ENCODE measurements around the gene ALLC. TPM values are rescaled to one million over a fixed set of nuclear protein-coding genes. Genes with fewer than 3 reads are reported as not detected.

ALLC gene
- total RNA-seq, 4 donors from 2014 or later = not detected

DNA sequence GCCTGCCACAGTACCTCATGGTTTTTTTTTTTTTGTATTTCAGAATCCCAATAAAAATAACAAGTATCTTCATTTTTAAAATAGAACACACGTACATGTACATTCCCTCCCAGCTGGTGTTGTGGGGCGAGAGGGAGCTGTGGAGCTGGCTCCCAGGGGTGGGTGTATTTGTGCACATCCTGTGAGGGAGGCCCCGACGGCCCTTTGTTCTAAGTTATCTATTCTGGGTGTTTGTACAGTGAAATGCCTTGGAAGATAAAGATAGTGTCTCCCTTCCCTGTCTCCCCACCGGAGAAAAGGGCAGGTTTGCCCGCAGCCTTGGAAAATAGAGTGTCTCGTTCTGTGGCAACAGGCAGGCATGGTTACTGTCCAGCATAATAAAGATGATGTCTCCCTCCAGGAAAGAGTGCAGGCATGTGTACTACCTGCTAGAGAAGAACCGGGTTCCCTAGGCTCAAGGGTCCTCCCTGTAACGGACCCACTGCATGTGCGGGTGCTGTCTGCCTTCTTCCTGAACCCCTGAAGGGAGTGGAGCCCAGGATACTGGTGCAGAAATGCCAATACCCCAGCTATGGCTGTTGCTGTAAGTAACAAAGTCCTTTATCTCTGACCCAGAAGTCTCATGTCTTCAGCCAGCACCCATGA, 12.1 kb upstream of the ALLC start:
- DNase-seq = peak in 1 of 3 donors; percentile 11
- H3K36me3 ChIP-seq = no peaks in the 10 kb centered on the region
- H3K4me1 ChIP-seq = peaks cover 0 to 4% (median 0%) of the 10 kb centered on the region in 4 donors
- no peak overlapping the region for H3K4me3 ChIP-seq
- no peaks in the 10 kb centered on the region for H3K9me3 ChIP-seq
- no peaks in the 10 kb centered on the region for H3K27me3 ChIP-seq
- no peak overlapping the region for H3K27ac ChIP-seq
- no peak for TF ChIP-seq POLR2A (IDR thresholded peaks at IDR 0.05)
- TF ChIP-seq, protein P1, sequence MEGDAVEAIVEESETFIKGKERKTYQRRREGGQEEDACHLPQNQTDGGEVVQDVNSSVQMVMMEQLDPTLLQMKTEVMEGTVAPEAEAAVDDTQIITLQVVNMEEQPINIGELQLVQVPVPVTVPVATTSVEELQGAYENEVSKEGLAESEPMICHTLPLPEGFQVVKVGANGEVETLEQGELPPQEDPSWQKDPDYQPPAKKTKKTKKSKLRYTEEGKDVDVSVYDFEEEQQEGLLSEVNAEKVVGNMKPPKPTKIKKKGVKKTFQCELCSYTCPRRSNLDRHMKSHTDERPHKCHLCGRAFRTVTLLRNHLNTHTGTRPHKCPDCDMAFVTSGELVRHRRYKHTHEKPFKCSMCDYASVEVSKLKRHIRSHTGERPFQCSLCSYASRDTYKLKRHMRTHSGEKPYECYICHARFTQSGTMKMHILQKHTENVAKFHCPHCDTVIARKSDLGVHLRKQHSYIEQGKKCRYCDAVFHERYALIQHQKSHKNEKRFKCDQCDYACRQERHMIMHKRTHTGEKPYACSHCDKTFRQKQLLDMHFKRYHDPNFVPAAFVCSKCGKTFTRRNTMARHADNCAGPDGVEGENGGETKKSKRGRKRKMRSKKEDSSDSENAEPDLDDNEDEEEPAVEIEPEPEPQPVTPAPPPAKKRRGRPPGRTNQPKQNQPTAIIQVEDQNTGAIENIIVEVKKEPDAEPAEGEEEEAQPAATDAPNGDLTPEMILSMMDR (IDR thresholded peaks at IDR 0.05) = no peak

DNA sequence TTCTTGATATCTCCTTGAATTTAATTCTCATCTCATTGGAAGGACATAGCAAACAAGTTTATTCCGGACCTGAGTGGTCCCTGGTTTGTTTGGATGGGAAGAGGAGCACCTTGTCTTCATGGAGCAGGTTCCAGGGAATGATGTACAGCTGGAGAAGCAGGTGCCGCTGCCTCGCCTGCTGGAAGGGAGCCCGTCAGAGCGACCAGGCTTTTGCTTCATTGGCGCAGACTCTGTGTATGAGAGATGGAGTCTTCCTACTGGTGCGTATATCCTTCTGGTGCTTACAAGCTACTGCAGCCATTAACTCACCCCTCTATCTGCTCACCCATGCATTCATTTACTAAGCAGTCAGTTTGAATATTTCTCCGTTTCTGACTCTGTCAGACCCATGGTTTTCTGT, 11.6 kb upstream of the ALLC start:
- TF ChIP-seq, protein P1 (IDR thresholded peaks at IDR 0.05) = no peak
- no peak for TF ChIP-seq POLR2A (IDR thresholded peaks at IDR 0.05)
- Histone ChIP-seq H3K27me3 (no peaks in the 10 kb centered on the region), H3K36me3 (no peaks in the 10 kb centered on the region), H3K9me3 (no peaks in the 10 kb centered on the region), H3K27ac (no peak overlapping the region), H3K4me3 (no peak overlapping the region), H3K4me1 (peaks cover 0 to 7% (median under 1%) of the 10 kb centered on the region in 4 donors)
- peak in 1 of 3 donors; percentile 7 for DNase-seq

DNA sequence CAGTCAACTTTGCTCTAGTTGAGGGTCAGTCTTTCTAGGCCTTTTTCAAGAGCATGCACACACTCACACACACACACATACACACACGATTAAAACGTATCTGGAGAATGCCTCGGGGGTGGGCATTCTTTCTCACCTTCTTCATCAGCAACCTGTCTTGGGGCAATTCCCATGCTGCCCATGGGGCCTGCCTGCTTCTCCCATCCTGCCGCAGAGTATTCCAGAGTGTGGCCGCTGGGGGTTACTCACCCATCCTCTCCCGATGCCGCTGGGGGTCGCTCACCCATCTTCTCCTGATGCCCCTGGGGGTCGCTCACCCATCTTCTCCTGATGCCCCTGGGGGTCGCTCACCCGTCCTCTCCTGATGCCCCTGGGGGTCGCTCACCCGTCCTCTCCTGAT, 10.8 kb upstream of the ALLC start:
- Histone ChIP-seq H3K4me1 (peaks cover 0 to 13% (median 3%) of the 10 kb centered on the region in 4 donors), H3K4me3 (no peak overlapping the region), H3K36me3 (no peaks in the 10 kb centered on the region), H3K9me3 (no peaks in the 10 kb centered on the region), H3K27me3 (no peaks in the 10 kb centered on the region), H3K27ac (no peak overlapping the region)
- TF ChIP-seq, protein P1 (IDR thresholded peaks at IDR 0.05) = no peak
- no peak for TF ChIP-seq POLR2A (IDR thresholded peaks at IDR 0.05)
- DNase-seq = peak in 1 of 3 donors; percentile 14

DNA sequence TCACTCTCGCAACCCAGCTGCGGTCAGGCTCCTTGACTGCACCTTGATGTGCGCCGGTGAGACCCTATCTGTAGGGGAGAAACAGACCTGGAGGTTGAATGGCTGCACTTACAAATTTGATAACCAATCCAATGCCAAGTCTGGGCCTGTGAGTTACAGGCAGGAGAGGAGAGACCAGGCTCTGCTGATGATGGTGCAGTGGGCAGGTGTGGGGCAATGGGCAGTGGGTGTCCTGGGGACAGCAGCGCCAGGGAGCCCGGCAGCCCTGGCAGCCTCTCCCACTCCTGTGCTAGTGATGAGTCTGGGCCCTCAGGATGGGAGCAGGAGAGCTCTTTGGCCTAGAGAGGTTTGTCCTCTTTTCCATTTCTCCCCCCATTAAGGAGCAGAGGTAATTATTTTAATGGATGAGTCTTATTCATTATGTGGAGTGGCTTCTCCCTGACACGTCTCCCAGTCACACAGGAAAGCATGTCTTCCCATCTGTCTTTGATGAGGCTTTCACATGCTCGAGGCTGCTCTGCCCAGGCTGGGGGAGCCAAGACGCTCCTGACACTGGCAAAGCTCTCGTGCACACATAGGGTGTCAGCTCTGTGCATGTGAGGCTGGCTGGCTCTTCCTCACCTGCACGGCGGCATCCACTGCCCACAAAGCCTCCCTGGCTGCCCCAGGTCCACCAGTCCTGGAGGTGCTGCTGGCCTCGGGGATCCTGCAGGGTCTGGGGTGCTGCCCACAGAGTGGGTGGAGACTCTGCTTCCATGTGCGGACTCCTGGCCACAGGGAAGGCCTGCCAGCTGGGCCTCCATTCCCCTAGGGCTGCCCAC, 10.0 kb upstream of the ALLC start:
- H3K4me3 ChIP-seq = no peak overlapping the region
- DNase-seq = peak in 1 of 3 donors; percentile 41
- no peaks in the 10 kb centered on the region for H3K36me3 ChIP-seq
- no peaks in the 10 kb centered on the region for H3K9me3 ChIP-seq
- peaks cover 0 to 13% (median 3%) of the 10 kb centered on the region in 4 donors for H3K4me1 ChIP-seq
- TF ChIP-seq, protein P1 (IDR thresholded peaks at IDR 0.05) = no peak
- no peak for TF ChIP-seq POLR2A (IDR thresholded peaks at IDR 0.05)
- H3K27me3 ChIP-seq = no peaks in the 10 kb centered on the region
- H3K27ac ChIP-seq = no peak overlapping the region

DNA sequence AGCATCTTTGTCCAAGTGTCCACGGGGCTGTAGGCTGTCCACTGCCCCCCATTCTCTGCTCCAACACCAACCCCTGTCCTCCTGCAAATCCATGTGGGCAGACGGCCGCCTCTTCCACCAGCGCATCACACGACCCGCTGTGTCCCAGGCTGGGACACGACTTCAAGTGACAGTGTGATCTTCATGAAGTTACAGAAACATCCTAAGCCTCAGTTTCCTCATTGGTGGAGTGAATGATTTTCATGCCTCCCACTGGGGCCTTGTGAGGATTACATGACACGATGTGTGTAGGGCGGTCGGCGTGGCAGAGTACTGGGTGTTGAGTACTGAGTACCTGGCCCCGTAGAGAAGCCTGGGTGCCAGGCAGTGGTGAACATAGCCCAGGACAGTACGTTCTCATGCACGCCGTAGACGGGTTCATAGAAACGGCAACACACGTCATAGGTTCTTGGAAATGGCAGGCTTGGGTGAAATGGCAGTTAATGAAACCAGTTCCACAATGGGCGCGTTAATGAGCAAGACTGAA, 9.3 kb upstream of the ALLC start:
- H3K27ac ChIP-seq = no peak overlapping the region
- no peak overlapping the region for H3K4me3 ChIP-seq
- H3K9me3 ChIP-seq = no peaks in the 10 kb centered on the region
- H3K27me3 ChIP-seq = no peaks in the 10 kb centered on the region
- DNase-seq = peak in 1 of 3 donors; percentile 19
- H3K36me3 ChIP-seq = no peaks in the 10 kb centered on the region
- H3K4me1 ChIP-seq = peaks cover 0 to 13% (median 3%) of the 10 kb centered on the region in 4 donors
- TF ChIP-seq, protein P1 (IDR thresholded peaks at IDR 0.05) = no peak
- no peak for TF ChIP-seq POLR2A (IDR thresholded peaks at IDR 0.05)
